GM18505 (cell line): Measurements from ENCODE around the gene RBBP5.

Source experiments
- ATAC-seq: cut with Tn5 transposase; IDR thresholded peaks from one replicate; pipeline ENCODE4 v1.9.1; 2021; ENCODE audit not compliant: unreplicated experiment
- POLR2A ChIP-seq: IDR thresholded peaks from 4 replicates; pipeline ENCODE4 v1.6.1; 2011; ENCODE audit warnings: borderline replicate concordance; ENCODE audit not compliant: insufficient read depth, insufficient read length; ENCODE audit errors: extremely low read depth

The RBBP5 gene

GRCh38 chr1:205062895-205063294 lies 58.9 kb downstream of the RBBP5 start:
- ATAC-seq: no peak

GRCh38 chr1:205062319-205062718 lies 59.5 kb downstream of the RBBP5 start:
- no peak for ATAC-seq
- TF ChIP-seq POLR2A: no peak

More at GRCh38 chr1:205062895-205063294, 58.9 kb downstream of the RBBP5 start:
- no peak for TF ChIP-seq POLR2A

- no peak for TF ChIP-seq POLR2A
- ATAC-seq: no peak
These were observed 60.1 kb downstream of the RBBP5 start for GRCh38 chr1:205061665-205062069.

GRCh38 chr1:205061227-205061626 lies 60.6 kb downstream of the RBBP5 start:
- TF ChIP-seq POLR2A: no peak
- ATAC-seq: no peak

DNA sequence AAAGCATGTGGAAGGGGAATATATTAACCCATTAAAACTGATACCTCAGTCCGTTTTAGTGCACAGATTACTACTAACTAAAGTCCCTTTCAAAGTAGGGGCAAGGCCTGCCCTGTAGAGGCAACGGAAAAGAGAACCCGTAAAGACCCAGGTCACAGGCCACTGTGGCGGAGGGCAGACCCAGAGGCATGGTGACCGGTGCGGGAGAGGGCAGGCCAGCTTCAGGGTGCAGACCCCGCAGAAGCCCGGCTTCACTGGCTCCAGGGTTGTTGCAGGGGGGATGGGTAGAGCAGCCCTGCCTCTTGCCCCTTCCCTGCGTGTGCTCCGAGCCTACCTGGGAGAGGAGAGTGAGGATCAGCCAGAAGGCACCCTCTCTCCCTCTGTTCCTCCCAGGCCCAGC lies 61.0 kb downstream of the RBBP5 start:
- no peak for ATAC-seq
- no peak for TF ChIP-seq POLR2A

DNA sequence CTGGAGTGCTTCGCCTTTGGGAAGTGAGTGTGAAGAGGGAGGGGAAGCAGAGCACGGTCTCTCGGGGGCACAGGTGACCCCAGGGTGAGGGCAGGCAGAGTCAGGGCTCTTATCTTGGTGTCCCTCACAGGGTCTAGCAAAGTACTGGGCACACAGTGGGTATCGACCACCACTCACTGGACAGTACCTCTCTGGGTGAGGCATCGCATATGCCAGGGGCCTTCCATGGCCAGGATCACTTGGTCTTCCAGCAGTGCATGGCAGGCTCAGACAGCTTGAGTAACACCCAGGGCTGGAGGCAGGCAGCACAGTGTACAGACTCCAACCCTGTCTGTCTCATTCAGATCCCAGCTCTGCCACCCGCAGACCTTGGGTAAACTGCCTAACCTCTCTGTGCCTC lies 62.1 kb downstream of the RBBP5 start:
- no peak for TF ChIP-seq POLR2A
- no peak for ATAC-seq

DNA sequence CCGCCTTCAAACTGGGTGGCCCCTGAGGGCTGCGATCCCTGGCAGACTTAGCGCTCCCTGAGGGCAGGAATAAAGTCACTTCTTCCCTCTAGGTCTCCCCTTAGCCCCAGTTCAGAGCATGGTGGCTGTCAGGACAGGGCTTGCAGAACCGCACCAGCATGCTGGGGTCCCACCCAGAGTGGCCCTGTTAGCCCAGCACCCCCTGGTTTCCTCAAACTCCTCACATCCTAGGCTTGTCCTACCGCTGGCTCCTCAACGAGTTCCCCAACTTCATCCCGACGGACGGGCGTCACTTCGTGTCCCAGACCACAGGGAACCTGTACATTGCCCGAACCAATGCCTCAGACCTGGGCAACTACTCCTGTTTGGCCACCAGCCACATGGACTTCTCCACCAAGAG lies 62.9 kb downstream of the RBBP5 start:
- ATAC-seq: no peak
- no peak for TF ChIP-seq POLR2A

GRCh38 chr1:205057808-205058575 lies 63.8 kb downstream of the RBBP5 start:
- TF ChIP-seq POLR2A: no peak
- no peak for ATAC-seq

- no peak for ATAC-seq
- TF ChIP-seq POLR2A: no peak
These were observed 64.7 kb downstream of the RBBP5 start for GRCh38 chr1:205056956-205057568.

GRCh38 chr1:205056188-205056611 lies 65.6 kb downstream of the RBBP5 start:
- no peak for ATAC-seq
- TF ChIP-seq POLR2A: no peak

GRCh38 chr1:205054013-205054412 lies 67.8 kb downstream of the RBBP5 start:
- ATAC-seq: no peak

GRCh38 chr1:205053296-205053695 lies 68.5 kb downstream of the RBBP5 start:
- TF ChIP-seq POLR2A: no peak
- no peak for ATAC-seq

More at GRCh38 chr1:205054013-205054412, 67.8 kb downstream of the RBBP5 start:
- TF ChIP-seq POLR2A: no peak

GRCh38 chr1:205052690-205053089 lies 69.1 kb downstream of the RBBP5 start:
- no peak for TF ChIP-seq POLR2A
- no peak for ATAC-seq

DNA sequence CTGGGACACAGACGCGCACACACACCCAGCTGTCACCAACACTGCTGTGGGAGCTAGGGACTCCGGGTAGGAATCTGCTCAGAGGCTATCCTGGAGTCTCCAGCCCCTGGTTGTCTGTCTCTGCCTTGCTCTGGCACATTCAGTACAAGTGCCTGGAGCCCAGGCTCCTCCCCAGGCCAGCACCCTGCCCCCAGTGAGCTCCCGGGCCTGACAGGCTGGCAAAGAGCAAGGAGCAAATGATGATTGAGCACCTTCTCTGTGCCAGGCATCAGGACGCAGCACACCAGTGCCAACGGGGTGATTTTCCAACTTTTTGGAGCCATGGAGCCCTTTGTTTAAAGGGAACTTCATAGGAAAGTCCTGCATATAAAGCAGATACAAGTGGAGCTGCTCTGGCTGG lies 72.3 kb downstream of the RBBP5 start:
- ATAC-seq: no peak
- no peak for TF ChIP-seq POLR2A
